Stimulated activated CD4-positive, alpha-beta T cell treated with anti-CD3 and anti-CD28 coated beads, Interleukin-1b, Interleukin-23, amount 100 ng/mL, for 24 hours (primary cell): ENCODE data around the gene SEC61G.

Experiments used
- DNase-seq, 4 experiments: peaks; one replicate each; pipeline ENCODE4 v3.0.0-alpha.2; 2020; ENCODE audit warnings: low read depth in 4 of 4, low spot score in 1 of 4

Gene SEC61G

DNA sequence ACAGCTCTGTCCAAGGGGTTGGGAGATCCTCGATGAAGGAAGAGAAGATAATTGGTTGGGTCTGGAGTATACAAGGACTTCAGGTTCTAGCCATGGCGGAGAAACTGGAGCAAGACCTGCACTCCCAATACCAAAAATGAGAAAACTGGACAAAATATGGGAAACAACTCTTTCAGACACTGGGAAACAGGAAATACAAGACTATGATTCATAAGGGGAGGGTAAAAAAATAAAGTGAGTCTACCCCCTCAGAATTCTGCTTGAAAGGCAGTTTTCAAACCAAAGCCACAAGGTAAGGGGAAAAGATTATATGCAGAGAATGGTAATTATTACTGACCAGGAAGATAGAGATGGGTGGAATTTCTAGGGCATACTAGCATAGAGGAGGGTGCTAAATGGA, 10.2 kb upstream of the SEC61G start:
- DNase-seq: no peak

DNA sequence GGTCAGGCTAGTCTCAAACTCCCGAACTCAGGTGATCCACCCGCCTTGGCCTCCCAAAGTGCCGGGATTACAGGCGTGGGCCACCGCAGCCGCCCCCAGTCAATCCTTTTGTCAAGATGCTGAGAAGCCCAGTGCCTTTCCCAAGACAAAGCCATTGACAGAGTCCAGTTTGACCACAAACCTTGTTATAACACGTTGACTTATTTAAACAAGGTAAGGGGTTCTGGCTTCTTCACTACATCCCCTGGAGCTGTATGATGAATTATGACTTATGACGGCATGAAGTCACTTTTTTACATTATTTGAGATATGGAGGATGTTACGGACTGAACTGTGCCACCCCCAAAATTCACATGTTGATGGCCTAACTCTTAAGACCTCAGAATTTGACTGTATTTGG, 5.8 kb upstream of the SEC61G start:
- DNase-seq: no peak

DNA sequence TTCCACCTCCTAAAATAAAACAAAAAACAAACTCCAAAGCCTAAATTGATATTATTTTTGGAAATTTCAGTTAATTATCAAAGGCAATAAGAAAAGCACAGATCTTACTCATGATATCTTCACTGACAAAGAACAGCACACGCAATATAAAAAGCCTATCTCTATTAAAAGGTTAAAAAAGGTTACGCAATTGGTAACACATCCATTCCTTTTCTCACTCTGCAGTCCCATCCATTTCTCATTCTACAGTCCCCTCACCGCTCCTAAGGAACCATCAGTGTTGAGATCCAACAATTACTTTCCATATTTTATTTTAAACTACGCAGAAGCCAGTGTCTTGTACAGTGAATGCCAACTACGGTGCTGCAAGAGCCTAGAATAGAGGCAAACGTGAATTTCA, 1.3 kb downstream of the SEC61G start:
- DNase-seq: no peak

DNA sequence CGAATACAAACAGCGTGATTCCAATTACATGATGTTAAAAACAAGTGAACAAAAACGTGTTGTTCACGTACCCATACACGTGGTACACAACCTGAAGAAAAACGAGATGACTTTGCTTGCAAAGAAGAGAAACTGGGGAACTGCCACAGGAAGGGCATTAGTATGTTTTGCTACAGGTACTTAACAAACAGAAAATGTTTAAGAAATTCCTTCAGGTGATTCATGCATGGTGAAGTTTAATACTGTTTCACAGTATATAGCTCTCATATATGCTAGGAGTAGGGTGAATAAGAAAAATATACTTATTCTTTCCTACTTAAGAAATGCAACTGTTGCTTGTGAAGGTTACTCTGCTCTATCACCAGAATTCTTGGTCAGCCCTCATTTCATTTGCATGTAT, 9.8 kb downstream of the SEC61G start:
- no peak for DNase-seq

DNA sequence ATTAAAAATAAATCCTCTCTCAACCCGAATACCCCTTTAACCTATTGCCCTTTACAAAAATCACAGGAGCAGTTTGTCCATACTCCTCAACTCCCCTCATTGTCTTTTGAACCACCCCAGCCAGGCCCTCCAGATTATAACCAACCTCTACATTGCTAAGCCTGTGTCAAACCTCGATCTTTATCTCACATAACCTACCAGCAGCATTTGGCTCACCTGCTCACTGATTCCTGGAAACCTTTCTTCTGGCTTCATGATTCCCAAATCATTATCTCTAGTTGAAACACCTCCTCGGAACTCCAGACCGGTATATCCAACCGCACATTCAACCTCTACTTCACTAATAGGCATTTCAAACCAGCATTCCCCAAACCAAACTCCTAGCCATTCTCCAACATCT, 11.8 kb downstream of the SEC61G start:
- DNase-seq: no peak

DNA sequence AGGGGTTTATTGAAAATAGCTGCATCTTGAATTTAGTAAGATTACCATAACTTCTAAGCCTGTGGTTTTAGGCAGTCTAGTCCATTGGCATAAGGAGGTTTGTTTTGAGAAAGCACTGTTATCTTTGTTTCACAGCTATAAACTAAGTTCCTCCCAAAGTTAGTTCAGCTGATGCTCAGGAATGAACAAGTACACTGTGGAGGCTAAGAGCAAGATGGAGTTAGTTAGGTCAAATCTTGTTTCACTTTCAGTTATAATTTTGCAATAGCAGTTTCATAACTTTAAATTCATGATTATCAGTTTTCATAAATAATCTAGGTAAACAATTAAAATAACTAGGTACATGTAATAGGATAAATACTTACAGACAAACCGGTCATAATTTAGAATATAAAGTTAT, 15.4 kb downstream of the SEC61G start:
- no peak for DNase-seq

DNA sequence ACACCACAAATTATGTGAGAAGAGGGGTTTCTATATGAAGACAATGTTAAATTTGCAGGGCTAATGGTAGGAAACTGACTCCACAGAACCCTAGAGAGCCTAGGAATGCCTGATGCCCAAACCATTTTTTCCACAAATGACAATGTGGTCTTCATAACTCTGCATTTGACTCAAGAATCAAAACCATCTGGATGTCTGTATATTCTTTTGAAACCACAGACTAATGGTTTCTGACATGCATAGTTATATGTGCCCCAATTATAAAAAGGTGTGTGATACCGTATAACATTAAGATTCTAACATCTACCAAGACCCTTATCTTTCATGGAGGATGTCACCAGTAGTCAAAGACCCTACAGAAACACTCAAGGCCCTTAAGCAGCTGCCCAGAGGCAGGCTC, 20.3 kb downstream of the SEC61G start:
- no peak for DNase-seq

DNA sequence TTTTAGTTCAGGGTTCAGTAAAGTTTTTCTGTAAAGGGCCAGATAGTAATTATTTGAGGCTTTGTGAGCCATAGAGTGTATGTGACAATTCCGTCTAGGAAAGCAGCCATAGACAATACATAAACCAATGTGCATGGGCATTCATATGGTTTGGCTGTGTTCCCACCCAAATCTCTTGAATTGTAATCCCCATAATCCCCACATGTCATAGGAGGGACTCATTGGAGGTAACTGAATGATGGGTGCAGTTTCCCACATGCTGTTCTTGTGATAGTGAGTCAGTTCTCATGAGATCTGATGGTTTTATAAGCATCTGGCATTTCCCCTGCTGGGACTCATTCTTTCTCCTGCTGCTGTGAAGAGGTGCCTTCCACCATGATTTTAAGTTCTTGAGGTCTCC, 29.9 kb downstream of the SEC61G start:
- DNase-seq: no peak

DNA sequence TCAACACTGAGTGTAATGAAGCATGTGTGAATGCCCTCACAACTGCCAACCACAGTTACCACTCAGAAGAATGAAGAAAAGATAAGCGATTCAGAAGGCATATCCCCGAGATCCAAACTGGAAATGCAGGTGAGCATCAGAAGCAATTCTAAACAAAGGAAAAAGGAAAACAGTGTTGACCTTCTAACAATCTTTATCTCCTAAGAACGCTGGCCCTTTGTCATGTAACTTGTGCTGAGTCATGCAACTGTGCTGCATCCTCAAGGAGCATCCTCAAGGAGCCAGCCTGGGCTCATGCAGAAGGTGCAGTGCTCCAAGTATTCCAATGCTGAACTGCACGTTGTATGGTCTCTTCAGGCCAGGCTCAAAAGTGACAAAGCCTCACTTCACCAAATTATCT, 30.6 kb downstream of the SEC61G start:
- DNase-seq: no peak

DNA sequence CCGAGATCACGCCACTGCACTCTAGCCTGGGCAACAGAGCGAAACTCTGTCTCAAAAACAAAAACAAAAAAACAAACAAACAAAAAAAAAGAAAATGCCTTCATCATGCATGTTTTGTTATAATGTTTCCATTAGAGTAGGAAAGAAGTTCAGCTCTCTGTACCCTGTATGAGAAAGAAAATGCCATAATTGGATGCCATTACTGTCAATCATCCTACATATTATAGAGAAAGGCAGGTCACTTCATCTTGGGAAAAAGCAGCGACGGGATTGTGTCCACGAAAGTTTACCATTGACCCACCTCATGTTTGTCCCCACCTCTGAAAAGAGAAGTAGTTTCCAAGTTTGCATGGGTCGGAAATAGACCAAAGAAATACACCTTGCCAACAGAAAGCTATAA, 33.8 kb downstream of the SEC61G start:
- DNase-seq: no peak

DNA sequence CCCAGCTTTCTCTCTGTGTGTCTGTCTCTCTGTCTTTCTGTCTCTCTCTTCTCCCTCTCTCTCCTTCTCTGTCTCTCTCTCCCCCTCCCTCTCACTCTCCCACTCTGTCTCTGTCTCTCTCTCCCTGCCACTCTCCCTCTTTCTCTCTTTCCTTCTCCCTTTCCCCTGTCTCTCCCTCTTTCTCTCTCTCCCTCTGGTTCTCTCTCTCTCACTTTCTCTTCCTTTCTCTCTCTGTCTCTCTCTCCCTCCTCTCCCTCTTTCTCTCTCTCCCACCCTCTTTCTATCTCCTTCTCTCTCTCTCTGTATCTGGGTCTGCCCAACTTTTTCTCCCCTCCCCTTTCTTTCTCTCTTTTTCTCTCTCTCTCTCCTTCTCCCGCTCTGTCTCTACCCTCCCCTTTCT, 36.5 kb downstream of the SEC61G start:
- DNase-seq: no peak

DNA sequence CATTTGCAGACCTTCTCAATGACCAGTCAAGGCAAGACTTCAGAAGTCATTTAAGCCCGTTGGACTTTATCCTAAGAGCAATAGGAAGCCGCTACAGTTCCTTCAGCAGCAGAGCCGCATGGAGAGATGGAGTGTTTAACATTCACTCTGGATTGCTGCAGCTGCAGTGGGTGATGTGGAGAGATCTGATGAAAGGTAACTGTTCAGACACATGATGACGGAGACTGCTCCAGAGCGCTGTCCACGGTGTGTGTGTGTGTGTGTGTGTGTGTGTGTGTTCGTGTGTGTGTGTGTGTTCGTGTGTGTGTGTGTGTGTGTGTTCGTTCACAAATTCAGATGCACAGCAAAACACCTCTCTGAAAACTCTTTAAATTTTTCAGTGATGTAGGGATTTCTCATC, 37.0 kb downstream of the SEC61G start:
- DNase-seq: no peak

DNA sequence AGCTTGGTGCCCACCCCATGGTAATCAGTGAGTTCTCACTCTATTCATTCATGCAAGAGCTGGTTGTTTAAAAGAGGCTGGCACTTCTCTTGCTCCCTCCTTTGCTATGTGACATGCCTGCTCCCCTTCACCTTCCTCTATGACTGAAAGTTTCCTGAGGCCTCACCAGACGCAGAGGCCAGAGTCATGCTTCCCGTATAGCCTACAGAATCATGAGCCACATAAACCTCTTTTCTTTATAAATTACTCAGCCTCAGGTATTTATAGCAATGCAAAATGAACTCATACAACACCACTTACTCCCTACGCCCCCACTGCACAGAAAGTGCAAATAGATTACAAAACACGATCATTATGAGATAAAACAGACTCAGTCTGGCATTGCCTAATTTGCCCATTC, 39.0 kb downstream of the SEC61G start:
- no peak for DNase-seq

DNA sequence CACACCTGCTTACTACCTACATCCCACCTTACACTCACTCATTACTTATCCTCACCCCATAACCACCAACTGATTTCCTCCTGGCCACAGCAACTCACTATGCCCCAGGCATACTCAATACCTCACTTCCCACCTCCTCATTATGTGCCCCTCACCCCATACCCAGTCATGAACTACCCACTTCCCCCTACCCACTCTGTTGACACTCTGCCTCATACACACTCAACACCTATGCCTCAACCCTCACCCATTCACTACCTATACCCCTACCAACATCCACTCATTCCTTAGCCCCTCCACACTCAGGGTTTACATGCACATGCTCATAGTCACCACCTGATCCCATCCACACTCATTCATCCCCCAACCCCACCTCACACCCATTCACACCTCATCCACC, 39.6 kb downstream of the SEC61G start:
- DNase-seq: no peak

DNA sequence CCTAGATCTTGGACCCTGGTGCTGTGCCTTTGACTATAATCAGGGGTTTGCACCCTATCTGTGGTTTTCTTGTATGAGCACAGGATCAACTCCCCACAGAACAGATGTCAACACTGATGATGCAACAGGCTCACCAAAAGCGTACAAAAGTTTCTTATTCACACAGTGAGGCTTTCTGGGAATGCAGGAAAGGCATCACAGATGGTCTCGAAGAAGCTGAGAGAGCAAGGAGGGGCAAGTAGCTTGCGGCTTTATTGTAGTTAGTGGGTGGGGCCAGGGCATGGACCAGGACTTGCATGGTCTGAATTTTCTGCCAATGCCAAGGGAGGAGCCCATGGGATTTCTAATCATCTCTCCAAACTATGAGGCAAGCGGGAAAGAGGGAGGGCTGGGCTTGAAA, 46.2 kb downstream of the SEC61G start:
- no peak for DNase-seq

DNA sequence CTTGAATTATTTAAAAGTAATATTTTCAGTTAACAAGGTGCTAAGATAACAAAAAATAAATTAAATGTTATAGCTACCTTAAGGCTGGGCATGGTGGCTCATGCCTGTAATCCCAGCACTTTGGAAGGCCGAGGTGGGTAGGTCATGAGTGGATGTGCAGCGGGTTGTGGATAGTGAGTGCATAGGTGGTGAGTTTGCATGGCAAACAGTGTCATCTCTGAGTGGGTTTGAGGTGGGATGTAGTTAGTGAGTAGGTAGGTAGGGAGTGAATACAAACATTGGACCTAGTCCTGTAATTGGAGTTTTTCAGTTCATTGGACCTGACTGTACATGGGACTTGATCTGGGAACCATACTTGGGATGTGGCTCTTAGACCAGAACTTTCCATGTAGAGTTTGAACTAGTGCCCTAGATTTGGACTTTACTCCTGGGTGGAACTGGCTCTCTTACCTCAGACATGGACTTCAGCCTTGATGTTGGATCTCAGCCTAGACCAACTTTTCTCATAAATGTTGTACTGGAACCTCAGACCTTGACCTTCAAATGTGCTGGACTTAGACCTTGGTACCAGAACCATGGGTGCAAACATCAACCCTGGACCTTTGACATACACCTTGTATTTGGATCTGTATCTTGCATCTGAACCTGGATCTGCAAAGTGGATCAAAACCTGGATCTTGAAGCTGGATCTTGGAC, 47.0 kb downstream of the SEC61G start:
- no peak for DNase-seq

DNA sequence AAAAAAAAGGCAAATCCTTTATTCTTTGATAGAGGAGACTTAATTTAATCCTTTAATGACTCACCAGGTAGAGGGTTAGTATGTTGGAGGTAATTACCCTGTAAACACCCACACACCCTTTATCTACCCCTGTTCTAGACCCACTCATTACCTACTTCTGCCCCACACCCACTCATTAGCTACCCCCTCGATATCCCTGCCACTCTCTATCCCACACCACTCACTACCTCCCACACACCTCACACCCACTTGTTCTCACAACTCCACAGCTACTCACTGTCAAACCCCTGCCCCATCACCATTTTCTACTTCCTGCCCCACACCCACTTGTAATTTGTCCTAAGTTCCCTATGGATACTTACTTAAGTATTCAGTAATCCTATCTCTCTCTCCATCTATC, 49.7 kb downstream of the SEC61G start:
- DNase-seq: no peak

DNA sequence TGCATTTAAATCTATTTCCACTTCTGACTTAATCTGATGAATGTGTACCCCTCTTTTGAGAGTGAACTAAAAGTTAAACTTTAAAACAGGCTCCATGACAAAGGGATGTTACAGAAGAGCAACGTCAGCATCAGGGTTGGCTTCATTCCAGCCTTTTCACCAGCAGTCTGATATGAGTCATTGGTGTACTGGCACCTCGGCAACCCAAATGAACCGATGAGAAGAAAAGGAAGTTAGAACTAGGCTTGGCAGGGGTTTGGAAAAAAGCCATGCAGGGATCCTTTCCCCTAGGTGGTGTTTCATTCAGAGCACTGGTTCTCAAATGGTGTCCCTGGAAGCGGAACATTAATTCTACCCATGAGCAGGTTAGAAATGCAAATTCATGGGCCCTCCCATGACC, 53.6 kb downstream of the SEC61G start:
- DNase-seq: no peak

DNA sequence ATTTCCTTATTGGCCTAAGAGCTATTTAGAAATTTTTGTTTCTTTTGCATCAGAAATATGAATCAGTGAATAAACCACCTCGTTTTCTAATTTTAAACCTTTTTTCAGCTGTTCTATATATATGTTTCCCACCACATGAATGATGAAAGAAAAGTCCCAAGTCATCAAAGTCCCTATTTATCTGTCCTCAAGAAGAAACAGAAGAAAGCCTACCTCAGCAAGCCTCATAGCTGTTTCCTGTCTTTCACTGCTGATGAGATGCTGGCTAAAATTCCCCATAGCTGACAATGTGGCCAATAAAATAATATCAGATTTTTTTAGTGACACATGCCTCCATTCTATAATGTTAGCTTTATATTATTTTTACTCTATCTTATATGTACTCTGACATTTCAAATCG, 54.2 kb downstream of the SEC61G start:
- DNase-seq: no peak
